K562 (cell line): Measurements from ENCODE around the gene PM20D1. TPM values are rescaled to one million over a fixed set of nuclear protein-coding genes. Genes with fewer than 3 reads are reported as not detected.

Experiments
- ARNT ChIP-seq, 2 experiments: fragments of 450-650 bp; IDR thresholded peaks; 2 replicates each; pipeline ENCODE4 v1.6.1; 2016; ENCODE audit warnings: mild to moderate bottlenecking in 1 of 2
- CHD2 ChIP-seq: IDR thresholded peaks from 2 replicates; pipeline ENCODE4 v1.6.1; 2011; ENCODE audit warnings: low read depth, low read length
- E2F3 ChIP-seq: fragments of 250-450 bp; sonication (Bioruptor Pico); IDR thresholded peaks from 2 replicates; pipeline ENCODE4 v1.4.0; 2020; ENCODE audit warnings: mild to moderate bottlenecking
- ELF1 ChIP-seq: fragments of 200-800 bp; sonication (Bioruptor generic); IDR thresholded peaks from 2 replicates; pipeline ENCODE4 v1.6.1; 2016; ENCODE audit warnings: missing genetic modification characterization, missing compliant biosample characterization
- HDGF ChIP-seq: fragments of 450-650 bp; IDR thresholded peaks from 2 replicates; pipeline ENCODE4 v1.6.1; 2016
- HNRNPUL1 ChIP-seq: fragments of 200-400 bp; formaldehyde crosslinking; IDR thresholded peaks from 2 replicates; pipeline ENCODE4 v1.6.1; 2017; ENCODE audit warnings: low read length
- MYNN ChIP-seq, 2 experiments: sonication (generic); formaldehyde crosslinking in 1 of 2; IDR thresholded peaks; 2 replicates each; pipeline versions ENCODE4 v1.5.0 to v1.6.1; 2016 to 2020; ENCODE audit warnings: antibody characterized with exemption in 1 of 2, missing genetic modification reagents in 1 of 2
- NRF1 ChIP-seq, 2 experiments: fragments of 450-650 bp; IDR thresholded peaks in 1 of 2; conservative IDR thresholded peaks in 1 of 2; 2 replicates each; pipeline ENCODE4 v1.6.1; 2014; ENCODE audit warnings: mild to moderate bottlenecking in 2 of 2
- PCBP1 ChIP-seq: fragments of 200-400 bp; formaldehyde crosslinking; IDR thresholded peaks from 2 replicates; pipeline ENCODE4 v1.6.1; 2018; ENCODE audit warnings: mild to moderate bottlenecking, low read depth, low read length; ENCODE audit not compliant: poor library complexity, severe bottlenecking
- PCBP2 ChIP-seq: fragments of 200-400 bp; formaldehyde crosslinking; IDR thresholded peaks from 2 replicates; pipeline ENCODE4 v1.6.1; 2018; ENCODE audit warnings: low read length, low read depth, mild to moderate bottlenecking, moderate library complexity; ENCODE audit not compliant: poor library complexity, severe bottlenecking
- POLR2AphosphoS5 ChIP-seq: IDR thresholded peaks from 2 replicates; pipeline ENCODE4 v1.6.1; 2011; ENCODE audit warnings: mild to moderate bottlenecking, low read depth, low read length, moderate library complexity; ENCODE audit not compliant: control insufficient read depth, insufficient read depth
- RFX7 ChIP-seq: fragments of 250-450 bp; sonication (Bioruptor Pico); IDR thresholded peaks from 2 replicates; pipeline ENCODE4 v1.5.1; 2021; ENCODE audit warnings: mild to moderate bottlenecking
- RNF2 ChIP-seq: sonication (generic); IDR thresholded peaks from 2 replicates; pipeline ENCODE4 v1.6.1; 2016
- TCFL5 ChIP-seq: fragments of 250-450 bp; sonication (Bioruptor Pico); conservative IDR thresholded peaks from 2 replicates; pipeline ENCODE4 v1.6.1; 2021; ENCODE audit warnings: mild to moderate bottlenecking, moderate library complexity, matching md5 sums
- TSC22D4 ChIP-seq: fragments of 450-650 bp; IDR thresholded peaks from 2 replicates; pipeline ENCODE4 v1.6.1; 2016; ENCODE audit warnings: missing genetic modification characterization, missing biosample characterization, control low read depth
- ZNF232 ChIP-seq: sonication (generic); formaldehyde crosslinking; IDR thresholded peaks from 2 replicates; pipeline ENCODE4 v1.8.0; 2022; ENCODE audit warnings: mild to moderate bottlenecking, missing genetic modification reagents
- ZNF384 ChIP-seq: IDR thresholded peaks from 2 replicates; pipeline ENCODE4 v1.6.1; 2012; ENCODE audit warnings: low read depth, low read length, improper control_type of control experiment
- polyA plus RNA-seq, 8 experiments: library from polyadenylated mRNA; depleted of rRNA in 4 of 8; stranded (reverse) in 5 of 8; unstranded in 3 of 8; fragments of >200 nt; fragmentation: Nextera tagmentation in 2 of 8; fragmentation: Illumina TruSeq in 1 of 8; extraction: Ambion mirVana in 2 of 8; extraction: Trizol in 1 of 8; gene quantifications; 2 replicates each; pipeline versions ENCODE4 v1.2.1 to v1.2.3, GENCODE V29; 2011 to 2014; ENCODE audit warnings: inconsistent platforms in 1 of 8, missing spikeins in 1 of 8
- total RNA-seq, 7 experiments: library from RNA; depleted of rRNA in 6 of 7; stranded (reverse); fragments of >200 nt in 6 of 7; fragmentation: Illumina TruSeq in 2 of 7; extraction: Trizol in 2 of 7; gene quantifications; 2 replicates each; pipeline versions ENCODE4 v1.2.1 to v1.2.3, GENCODE V29; 2011 to 2021; ENCODE audit warnings: low replicate concordance in 1 of 7
- TF ChIP-seq, protein P1 (sequence below), 2 experiments: IDR thresholded peaks in 1 of 2; conservative IDR thresholded peaks in 1 of 2; 2 replicates each; pipeline ENCODE4 v1.6.1; 2016; ENCODE audit warnings: low read depth in 2 of 2, mild to moderate bottlenecking in 1 of 2, missing compliant biosample characterization in 1 of 2, missing genetic modification characterization in 1 of 2, moderate library complexity in 1 of 2
- TF ChIP-seq, protein P2 (sequence below): fragments of 450-650 bp; formaldehyde crosslinking; IDR thresholded peaks from 2 replicates; pipeline ENCODE4 v1.4.0; 2022; ENCODE audit warnings: missing genetic modification characterization
- TF ChIP-seq, protein P3 (sequence below): fragments of 450-650 bp; IDR thresholded peaks from 2 replicates; pipeline ENCODE4 v1.6.1; 2016; ENCODE audit warnings: borderline replicate concordance
- TF ChIP-seq, protein P4 (sequence below): fragments of 250-450 bp; sonication (Bioruptor Pico); IDR thresholded peaks from 2 replicates; pipeline ENCODE4 v1.8.0; 2022; ENCODE audit warnings: moderate library complexity, mild to moderate bottlenecking, inconsistent platforms

Gene PM20D1
- total and polyA plus RNA-seq, 9 of the 15 experiments (the other 6 are each of a cell fraction or from before 2014, with no cell fraction given) = not detected

DNA sequence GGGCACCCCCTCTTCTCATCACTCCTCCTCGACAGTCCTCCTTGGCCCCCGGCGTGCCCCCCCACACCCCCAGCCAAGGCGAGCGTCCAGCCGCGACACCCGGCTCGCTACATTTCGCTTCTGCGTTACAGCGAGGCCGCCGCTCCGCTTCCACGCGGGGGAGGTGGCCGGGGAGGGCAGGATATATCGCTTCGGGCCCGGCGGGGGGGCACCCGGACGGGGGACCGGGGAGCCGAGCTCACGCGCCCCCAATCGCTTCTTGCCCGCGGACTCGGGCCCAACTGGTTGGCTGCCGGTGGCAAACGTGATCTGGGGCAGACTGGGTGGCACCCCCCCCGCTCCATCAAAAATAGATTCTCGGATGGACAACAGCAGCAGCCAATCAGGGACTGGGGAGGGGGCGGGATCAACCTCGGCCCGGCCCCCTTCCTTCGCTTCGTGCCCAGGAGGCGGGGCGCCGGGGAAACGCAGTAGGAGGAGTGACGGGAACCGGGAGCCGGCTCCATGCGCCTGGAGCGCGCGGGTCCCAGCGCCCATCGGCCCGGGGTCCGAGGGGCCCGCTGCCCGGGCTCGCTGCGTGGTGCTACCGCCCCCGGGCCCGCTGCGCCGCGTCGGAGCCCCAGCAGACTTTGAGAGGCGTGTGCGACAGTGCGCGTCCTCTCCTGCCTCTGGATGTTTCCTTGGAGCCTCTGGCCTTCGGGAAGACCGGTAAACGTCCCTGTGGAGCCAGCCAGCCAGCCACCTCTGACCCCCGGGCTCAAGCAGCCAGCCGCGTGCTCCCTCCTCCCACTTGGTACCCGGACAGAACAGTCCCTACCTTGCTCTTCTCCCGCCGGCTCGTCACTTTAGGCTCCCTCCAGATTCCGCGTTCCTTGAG is 36.8 kb downstream of the PM20D1 start, which contains the start of gene SLC41A1 (continued):
- TF ChIP-seq, protein P1, sequence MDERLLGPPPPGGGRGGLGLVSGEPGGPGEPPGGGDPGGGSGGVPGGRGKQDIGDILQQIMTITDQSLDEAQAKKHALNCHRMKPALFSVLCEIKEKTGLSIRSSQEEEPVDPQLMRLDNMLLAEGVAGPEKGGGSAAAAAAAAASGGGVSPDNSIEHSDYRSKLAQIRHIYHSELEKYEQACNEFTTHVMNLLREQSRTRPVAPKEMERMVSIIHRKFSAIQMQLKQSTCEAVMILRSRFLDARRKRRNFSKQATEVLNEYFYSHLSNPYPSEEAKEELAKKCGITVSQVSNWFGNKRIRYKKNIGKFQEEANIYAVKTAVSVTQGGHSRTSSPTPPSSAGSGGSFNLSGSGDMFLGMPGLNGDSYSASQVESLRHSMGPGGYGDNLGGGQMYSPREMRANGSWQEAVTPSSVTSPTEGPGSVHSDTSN (CRISPR knock-in tag; IDR thresholded peaks at IDR 0.05; ENCODE audit: low read depth) = peak; percentile 83
- TF ChIP-seq, protein P1 (tag; conservative IDR thresholded peaks at IDR 0.05; ENCODE audit: low read depth) = peak; percentile 98
- peak; percentile 69 for TF ChIP-seq CHD2
- no peak for TF ChIP-seq TCFL5
- TF ChIP-seq RNF2 = no peak
- TF ChIP-seq PCBP2 = no peak
- TF ChIP-seq HDGF = no peak
- 0 out of 2 replicates have a peak, but pooled peaks have one; percentile 24 for TF ChIP-seq MYNN (IDR thresholded peaks at IDR 0.05)
- no peak for TF ChIP-seq MYNN (CRISPR knock-in tag; IDR thresholded peaks at IDR 0.05)
- TF ChIP-seq RFX7 = no peak
- TF ChIP-seq TSC22D4 (tag) = no peak
- TF ChIP-seq ELF1 (tag) = no peak
- TF ChIP-seq NRF1 (conservative IDR thresholded peaks at IDR 0.05 in 1 of 2, IDR thresholded peaks at IDR 0.05 in 1 of 2) = peak; percentile 63 to 69; a peak in 2 of 4 replicates
- TF ChIP-seq HNRNPUL1 = no peak
- peak; percentile 42; the same call in 1 of the 2 replicates for TF ChIP-seq POLR2AphosphoS5
- TF ChIP-seq ARNT (IDR thresholded peaks at IDR 0.05) = no peak
- TF ChIP-seq ZNF232 = no peak
- TF ChIP-seq, protein P2, sequence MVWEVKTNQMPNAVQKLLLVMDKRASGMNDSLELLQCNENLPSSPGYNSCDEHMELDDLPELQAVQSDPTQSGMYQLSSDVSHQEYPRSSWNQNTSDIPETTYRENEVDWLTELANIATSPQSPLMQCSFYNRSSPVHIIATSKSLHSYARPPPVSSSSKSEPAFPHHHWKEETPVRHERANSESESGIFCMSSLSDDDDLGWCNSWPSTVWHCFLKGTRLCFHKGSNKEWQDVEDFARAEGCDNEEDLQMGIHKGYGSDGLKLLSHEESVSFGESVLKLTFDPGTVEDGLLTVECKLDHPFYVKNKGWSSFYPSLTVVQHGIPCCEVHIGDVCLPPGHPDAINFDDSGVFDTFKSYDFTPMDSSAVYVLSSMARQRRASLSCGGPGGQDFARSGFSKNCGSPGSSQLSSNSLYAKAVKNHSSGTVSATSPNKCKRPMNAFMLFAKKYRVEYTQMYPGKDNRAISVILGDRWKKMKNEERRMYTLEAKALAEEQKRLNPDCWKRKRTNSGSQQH (CRISPR knock-in tag) = no peak
- no peak for TF ChIP-seq E2F3 (CRISPR knock-in tag)
- TF ChIP-seq, protein P3, sequence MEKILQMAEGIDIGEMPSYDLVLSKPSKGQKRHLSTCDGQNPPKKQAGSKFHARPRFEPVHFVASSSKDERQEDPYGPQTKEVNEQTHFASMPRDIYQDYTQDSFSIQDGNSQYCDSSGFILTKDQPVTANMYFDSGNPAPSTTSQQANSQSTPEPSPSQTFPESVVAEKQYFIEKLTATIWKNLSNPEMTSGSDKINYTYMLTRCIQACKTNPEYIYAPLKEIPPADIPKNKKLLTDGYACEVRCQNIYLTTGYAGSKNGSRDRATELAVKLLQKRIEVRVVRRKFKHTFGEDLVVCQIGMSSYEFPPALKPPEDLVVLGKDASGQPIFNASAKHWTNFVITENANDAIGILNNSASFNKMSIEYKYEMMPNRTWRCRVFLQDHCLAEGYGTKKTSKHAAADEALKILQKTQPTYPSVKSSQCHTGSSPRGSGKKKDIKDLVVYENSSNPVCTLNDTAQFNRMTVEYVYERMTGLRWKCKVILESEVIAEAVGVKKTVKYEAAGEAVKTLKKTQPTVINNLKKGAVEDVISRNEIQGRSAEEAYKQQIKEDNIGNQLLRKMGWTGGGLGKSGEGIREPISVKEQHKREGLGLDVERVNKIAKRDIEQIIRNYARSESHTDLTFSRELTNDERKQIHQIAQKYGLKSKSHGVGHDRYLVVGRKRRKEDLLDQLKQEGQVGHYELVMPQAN = no peak
- TF ChIP-seq, protein P4, sequence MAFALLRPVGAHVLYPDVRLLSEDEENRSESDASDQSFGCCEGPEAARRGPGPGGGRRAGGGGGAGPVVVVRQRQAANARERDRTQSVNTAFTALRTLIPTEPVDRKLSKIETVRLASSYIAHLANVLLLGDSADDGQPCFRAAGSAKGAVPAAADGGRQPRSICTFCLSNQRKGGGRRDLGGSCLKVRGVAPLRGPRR = no peak
- no peak for TF ChIP-seq ZNF384
- TF ChIP-seq PCBP1 = peak; percentile 87
